GM13977 (cell line): Measurements from ENCODE around the gene MSMB.
"Not testable (repeated sequence)": the region's sequence is repeated elsewhere in the genome, so short reads cannot be mapped to it uniquely, and the experiment has no call there.

ENCODE experiments used
- DNase-seq: peaks from one replicate; pipeline ENCODE4 v3.0.0; 2012; ENCODE audit warnings: low spot score
- CTCF ChIP-seq: IDR thresholded peaks from 2 replicates; pipeline ENCODE4 v1.5.1; 2012; ENCODE audit warnings: mild to moderate bottlenecking, control low read depth; ENCODE audit not compliant: insufficient read depth; ENCODE audit errors: extremely low read depth, missing control alignments
- in situ Hi-C: fragments of 300-500 bp; cut with MboI; formaldehyde crosslinking; loops from one replicate; pipeline ENCODE4 v1.12.0; 2022; ENCODE audit warnings: low sequenced_read_pairs, low pct_unique_long_range_greater_than_20kb, mixed read lengths, inconsistent platforms; ENCODE audit not compliant: unreplicated experiment

MSMB gene

GRCh38 chr10:46091080-46091827, 45.2 kb upstream of the MSMB start:
- no peak for DNase-seq
- TF ChIP-seq CTCF, result no peak
- in situ Hi-C loops, result no loop called here

GRCh38 chr10:46090258-46090812, 44.3 kb upstream of the MSMB start:
- in situ Hi-C loops, result no loop called here
- TF ChIP-seq CTCF, result no peak
- DNase-seq, result no peak

GRCh38 chr10:46087381-46087780, 41.3 kb upstream of the MSMB start:
- in situ Hi-C loops, result not testable (repeated sequence)

GRCh38 chr10:46084321-46085165, 38.5 kb upstream of the MSMB start:
- DNase-seq, result no peak
- TF ChIP-seq CTCF, result no peak
- in situ Hi-C loops, result no loop called here

More at GRCh38 chr10:46087381-46087780, 41.3 kb upstream of the MSMB start:
- not testable (repeated sequence) for DNase-seq

GRCh38 chr10:46080886-46081285, 34.8 kb upstream of the MSMB start:
- no peak for TF ChIP-seq CTCF
- DNase-seq, result no peak
- in situ Hi-C loops, result no loop called here

GRCh38 chr10:46079831-46080585, 33.9 kb upstream of the MSMB start:
- no peak for DNase-seq
- in situ Hi-C loops, result no loop called here
- no peak for TF ChIP-seq CTCF
